Upper lobe of left lung (tissue), 4 donors: ENCODE results near the gene WIPI1.

ENCODE experiments used
- CTCF ChIP-seq, 6 experiments: fragments of 450-650 bp in 4 of 6; fragments of 200-600 bp in 2 of 6; sonication (generic) in 2 of 6; IDR thresholded peaks; one replicate each; pipeline ENCODE4 v1.5.1; 2016 to 2019; ENCODE audit warnings: antibody characterized with exemption in 6 of 6
- EP300 ChIP-seq, 4 donors: sonication (generic); formaldehyde crosslinking; IDR thresholded peaks; one replicate each; pipeline ENCODE4 v1.5.1; 2017; ENCODE audit warnings: antibody characterized with exemption in 4 of 4, control low read depth in 2 of 4
- POLR2A ChIP-seq, 4 donors: fragments of 450-650 bp; IDR thresholded peaks; one replicate each; pipeline ENCODE4 v1.5.1; 2016 to 2017; ENCODE audit warnings: antibody characterized with exemption in 4 of 4, mild to moderate bottlenecking in 2 of 4

- no peak for TF ChIP-seq CTCF (IDR thresholded peaks at IDR 0.05)
- no peak for TF ChIP-seq EP300 (IDR thresholded peaks at IDR 0.05)
- TF ChIP-seq POLR2A (IDR thresholded peaks at IDR 0.05), result no peak
Measured at GRCh38 chr17:68468788-68469187, 11.5 kb upstream of the WIPI1 start.
